Kidney (tissue), 14 donors: ENCODE results near the gene EGFR. TPM values are rescaled to one million over a fixed set of nuclear protein-coding genes. Genes with fewer than 3 reads are reported as not detected.

ENCODE experiments used
- DNase-seq, 5 donors: peaks; one replicate each; pipeline ENCODE4 v3.0.0-alpha.2; 2013 to 2020
- FAIRE-seq: peaks from 2 replicates; lab custom pipeline; 2012; peaks lifted over from hg19 to GRCh38; lab: Jason Lieb, UNC
- H3K27ac ChIP-seq, 2 donors: one replicate each; pipeline ENCODE4 v1.7.0; 2013; ENCODE audit warnings: low read depth in 2 of 2, low read length in 2 of 2, inconsistent platforms in 1 of 2
- H3K27me3 ChIP-seq: one replicate; pipeline ENCODE4 v1.7.1; 2013; ENCODE audit warnings: low read length, inconsistent platforms; ENCODE audit not compliant: control insufficient read depth, insufficient read depth
- H3K36me3 ChIP-seq, 3 donors: one replicate each; pipeline versions ENCODE4 v1.7.0 to v1.7.1; 2013; ENCODE audit warnings: low read length in 3 of 3, control low read depth in 1 of 3, inconsistent platforms in 1 of 3; ENCODE audit not compliant: insufficient read depth in 3 of 3, control insufficient read depth in 2 of 3
- H3K4me1 ChIP-seq, 3 donors: one replicate each; pipeline versions ENCODE4 v1.7.0 to v1.7.1; 2013; ENCODE audit warnings: low read length in 3 of 3, inconsistent platforms in 1 of 3, low read depth in 1 of 3; ENCODE audit not compliant: control insufficient read depth in 2 of 3, insufficient read depth in 2 of 3
- H3K4me3 ChIP-seq, 3 donors: one replicate each; pipeline versions ENCODE4 v1.7.0 to v1.8.1; 2013; ENCODE audit warnings: low read length in 3 of 3, control low read depth in 1 of 3, inconsistent platforms in 1 of 3
- H3K9ac ChIP-seq, 3 donors: one replicate each; pipeline versions ENCODE4 v1.7.0 to v1.7.1; 2013; ENCODE audit warnings: low read length in 3 of 3, control low read depth in 1 of 3, inconsistent platforms in 1 of 3
- H3K9me3 ChIP-seq, 3 donors: one replicate each; pipeline versions ENCODE4 v1.7.0 to v1.7.1; 2013; ENCODE audit warnings: low read length in 3 of 3, control low read depth in 1 of 3, inconsistent platforms in 1 of 3; ENCODE audit not compliant: control insufficient read depth in 2 of 3, insufficient read depth in 1 of 3
- CTCF ChIP-seq: IDR thresholded peaks from 3 replicates; pipeline ENCODE4 v1.5.1; 2012; ENCODE audit warnings: mild to moderate bottlenecking, moderate library complexity, borderline replicate concordance; ENCODE audit not compliant: insufficient read depth; ENCODE audit errors: extremely low read depth
- intact Hi-C: fragments of 100-400 bp; cut with DNase I; formaldehyde crosslinking; loops from one replicate; pipeline ENCODE4 v1.11.1; 2022
- polyA plus RNA-seq: library from polyadenylated mRNA; stranded (reverse); fragments of 350-450 nt; fragmentation: Illumina TruSeq; extraction: RNeasy Lipid Tissue Mini Kit (QIAGEN cat#74804); gene quantifications from one replicate; pipeline ENCODE4 v1.2.3, GENCODE V29; 2014; ENCODE audit warnings: low read depth, low replicate concordance; ENCODE audit not compliant: insufficient read depth
- total RNA-seq: library from RNA; stranded (reverse); fragmentation: NEBNext Ultra II Directional; extraction: Animal tissue kit (Norgen Biotek cat#: 25700); gene quantifications from one replicate; pipeline ENCODE4 v1.2.1, GENCODE V29; 2021
- donor health status: control.
- donor health status: control.
- donor health status: control.
- donor health status: control.
- donor health status: control.
- donor health status: DM: yes; HTN: yes; CAD: no.
- donor health status: Normal renal cell carcinoma (clear cell type).

EGFR gene
- total and polyA plus RNA-seq, 2 donors from 2014 or later: 5.9 to 61.3 TPM

- FAIRE-seq (no peak), DNase-seq (no peak)
- intact Hi-C loops: no loop called here
- H3K4me3 ChIP-seq: no peak overlapping the region
- H3K9me3 ChIP-seq: no peaks in the 10 kb centered on the region
- H3K9ac ChIP-seq: no peak overlapping the region
- TF ChIP-seq CTCF: no peak
- no peaks in the 10 kb centered on the region for H3K36me3 ChIP-seq
- no peaks in the 10 kb centered on the region for H3K27me3 ChIP-seq
- H3K4me1 ChIP-seq: peaks cover 4 to 16% (median 13%) of the 10 kb centered on the region in 3 donors
- no peak overlapping the region for H3K27ac ChIP-seq
These were observed 77.5 kb downstream of the EGFR start for GRCh38 chr7:55096323-55096722.

GRCh38 chr7:55097100-55097499 is 78.3 kb downstream of the EGFR start:
- Histone ChIP-seq H3K27ac (no peak overlapping the region), H3K9me3 (no peaks in the 10 kb centered on the region), H3K27me3 (no peaks in the 10 kb centered on the region), H3K9ac (no peak overlapping the region), H3K36me3 (no peaks in the 10 kb centered on the region), H3K4me1 (peaks cover 2 to 12% (median 5%) of the 10 kb centered on the region in 3 donors), H3K4me3 (no peak overlapping the region)
- FAIRE-seq (no peak), DNase-seq (no peak)
- intact Hi-C loops: no loop called here
- TF ChIP-seq CTCF: no peak

- FAIRE-seq (no peak), DNase-seq (no peak)
- no peak overlapping the region for H3K4me3 ChIP-seq
- TF ChIP-seq CTCF: no peak
- no peaks in the 10 kb centered on the region for H3K27me3 ChIP-seq
- no peaks in the 10 kb centered on the region for H3K36me3 ChIP-seq
- intact Hi-C loops: no loop called here
- no peak overlapping the region for H3K9ac ChIP-seq
- no peaks in the 10 kb centered on the region for H3K9me3 ChIP-seq
- no peak overlapping the region for H3K27ac ChIP-seq
- H3K4me1 ChIP-seq: peaks cover 0 to 6% (median 4%) of the 10 kb centered on the region in 3 donors
These were observed 80.4 kb downstream of the EGFR start for GRCh38 chr7:55099066-55099820.
